ENCODE results near the gene YY1AP1.

YY1AP1 gene

DNA sequence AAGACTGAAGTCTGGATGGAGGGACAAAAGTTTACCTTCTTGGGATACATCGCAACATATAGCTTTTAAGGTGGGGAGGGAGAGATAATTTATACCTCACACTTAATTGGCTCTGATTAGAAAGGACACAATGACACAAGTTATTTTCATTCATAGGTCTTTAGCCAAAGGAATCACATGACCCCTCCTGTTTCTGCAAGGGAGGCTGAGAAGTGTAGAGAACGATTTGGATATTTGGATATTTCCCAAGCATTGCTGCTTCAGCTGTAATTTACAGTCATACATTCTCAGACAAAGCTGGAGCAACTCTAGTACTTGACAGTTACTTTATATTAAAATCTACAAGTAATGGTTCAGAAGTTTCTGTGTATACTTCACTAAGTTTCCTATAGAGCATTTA is 24.5 kb upstream of the YY1AP1 start:
- TF ChIP-seq, protein P1, sequence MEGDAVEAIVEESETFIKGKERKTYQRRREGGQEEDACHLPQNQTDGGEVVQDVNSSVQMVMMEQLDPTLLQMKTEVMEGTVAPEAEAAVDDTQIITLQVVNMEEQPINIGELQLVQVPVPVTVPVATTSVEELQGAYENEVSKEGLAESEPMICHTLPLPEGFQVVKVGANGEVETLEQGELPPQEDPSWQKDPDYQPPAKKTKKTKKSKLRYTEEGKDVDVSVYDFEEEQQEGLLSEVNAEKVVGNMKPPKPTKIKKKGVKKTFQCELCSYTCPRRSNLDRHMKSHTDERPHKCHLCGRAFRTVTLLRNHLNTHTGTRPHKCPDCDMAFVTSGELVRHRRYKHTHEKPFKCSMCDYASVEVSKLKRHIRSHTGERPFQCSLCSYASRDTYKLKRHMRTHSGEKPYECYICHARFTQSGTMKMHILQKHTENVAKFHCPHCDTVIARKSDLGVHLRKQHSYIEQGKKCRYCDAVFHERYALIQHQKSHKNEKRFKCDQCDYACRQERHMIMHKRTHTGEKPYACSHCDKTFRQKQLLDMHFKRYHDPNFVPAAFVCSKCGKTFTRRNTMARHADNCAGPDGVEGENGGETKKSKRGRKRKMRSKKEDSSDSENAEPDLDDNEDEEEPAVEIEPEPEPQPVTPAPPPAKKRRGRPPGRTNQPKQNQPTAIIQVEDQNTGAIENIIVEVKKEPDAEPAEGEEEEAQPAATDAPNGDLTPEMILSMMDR (IDR thresholded peaks at IDR 0.05) = no peak

GRCh38 chr1:155709391-155709790 is 20.8 kb upstream of the YY1AP1 start:
- TF ChIP-seq, protein P1 (IDR thresholded peaks at IDR 0.05) = no peak

- TF ChIP-seq, protein P1 (IDR thresholded peaks at IDR 0.05) = no peak
Observed at GRCh38 chr1:155706139-155706538, 17.6 kb upstream of the YY1AP1 start.

DNA sequence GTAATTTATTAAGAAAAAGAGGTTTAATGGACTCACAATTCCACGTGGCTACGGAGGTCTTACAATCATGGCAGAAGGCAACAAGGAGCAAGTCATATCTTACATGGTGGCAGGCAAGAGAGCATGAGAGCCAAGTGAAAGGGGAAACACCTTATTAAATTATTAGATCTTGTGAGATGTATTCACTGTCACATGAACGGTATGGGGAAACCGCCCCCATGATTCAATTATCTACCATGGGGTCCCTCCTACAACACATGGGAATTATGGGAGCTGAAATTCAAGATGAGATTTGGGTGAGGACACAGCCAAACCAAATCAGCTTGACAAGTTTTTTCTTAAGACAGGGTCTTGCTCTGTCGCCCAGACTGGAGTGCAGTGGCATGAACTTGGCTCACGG is 14.6 kb upstream of the YY1AP1 start:
- TF ChIP-seq, protein P1 (IDR thresholded peaks at IDR 0.05) = no peak

DNA sequence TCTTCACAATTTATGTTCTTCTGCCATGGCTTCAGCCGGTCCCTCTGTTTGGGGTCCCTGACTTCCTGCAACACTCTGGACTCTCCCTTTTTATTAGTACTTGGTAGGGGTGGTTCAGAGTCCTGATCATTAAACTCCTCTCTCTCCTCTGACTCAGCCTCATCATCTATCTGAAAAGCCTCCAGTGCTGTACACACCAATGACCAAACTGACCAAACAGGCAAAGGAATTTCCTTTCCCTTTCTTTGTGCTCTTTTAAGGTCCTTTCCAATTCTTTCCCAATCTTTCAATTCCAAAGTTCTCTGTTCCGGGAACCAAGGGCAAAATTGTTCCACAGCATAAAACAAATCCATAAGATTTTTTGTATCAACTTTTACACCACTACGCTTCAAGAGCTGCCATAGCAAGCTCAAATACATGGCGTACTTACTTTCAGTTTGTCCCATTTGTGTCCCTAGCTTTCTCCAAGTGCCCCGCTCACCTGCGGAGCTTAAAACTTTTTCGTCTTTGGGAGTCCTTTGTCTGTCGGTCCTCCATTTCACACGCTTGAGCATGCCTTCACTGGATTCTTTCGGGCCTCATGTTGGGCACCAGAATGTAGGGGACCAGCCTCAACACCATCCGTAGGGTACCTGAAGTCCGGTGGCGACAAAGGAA is 9.9 kb upstream of the YY1AP1 start:
- TF ChIP-seq, protein P1 (IDR thresholded peaks at IDR 0.05) = no peak

DNA sequence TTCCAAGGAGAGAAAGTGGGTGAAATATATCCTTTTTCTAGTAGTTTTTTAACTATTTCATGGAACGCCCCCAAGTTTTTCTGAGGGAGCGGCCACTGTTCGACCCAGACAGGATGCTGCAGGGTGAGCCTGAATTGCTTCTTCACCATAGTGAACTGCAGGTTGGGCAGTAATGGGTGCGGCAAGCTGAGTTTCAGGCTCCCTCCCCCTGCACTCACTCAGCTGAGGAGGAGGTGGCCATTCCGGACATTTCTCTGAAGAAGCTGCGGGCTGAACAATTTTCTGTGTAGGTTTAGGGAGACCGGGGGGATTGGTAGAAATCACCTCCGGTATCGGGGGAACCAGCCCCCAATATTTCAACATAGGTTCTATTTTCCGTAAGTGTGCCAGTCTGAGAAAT is 8.5 kb upstream of the YY1AP1 start:
- TF ChIP-seq, protein P1 (IDR thresholded peaks at IDR 0.05) = no peak

- TF ChIP-seq, protein P1 (IDR thresholded peaks at IDR 0.05) = no peak
Observed at GRCh38 chr1:155696524-155696923, 8.0 kb upstream of the YY1AP1 start.

DNA sequence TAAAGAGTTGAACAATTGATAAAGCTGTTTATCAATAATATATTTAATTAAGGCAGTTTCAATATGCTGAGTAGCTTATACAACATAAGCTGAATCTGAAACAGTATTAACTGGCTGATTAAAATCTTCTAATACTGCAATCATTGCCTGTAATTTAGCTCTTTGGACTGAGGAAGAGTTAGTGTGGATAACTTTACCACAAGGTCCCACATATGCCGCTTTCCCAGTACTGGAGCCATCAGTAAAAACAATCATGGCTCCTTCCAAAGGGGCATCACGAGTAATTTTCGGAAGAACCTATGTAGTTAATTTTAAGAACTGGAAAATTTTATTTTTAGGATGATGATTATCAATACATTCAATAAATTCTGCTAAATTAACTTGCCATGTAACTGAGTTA is 7.0 kb upstream of the YY1AP1 start:
- TF ChIP-seq, protein P1 (IDR thresholded peaks at IDR 0.05) = no peak

Measured in LNCAP (cell line).